GM23338 (cell line): Measurements from ENCODE around the gene PABPC1L. TPM values are rescaled to one million over a fixed set of nuclear protein-coding genes. Genes with fewer than 3 reads are reported as not detected.

ENCODE experiments used
- ATAC-seq: fragments of 200-7000 bp; cut with Tn5 transposase; 3 replicates; pipeline ENCODE4 v1.9.1; 2020
- DNase-seq: peaks from one replicate; pipeline ENCODE4 v3.0.0-alpha.2; 2015; ENCODE audit warnings: low spot score
- H2AFZ ChIP-seq: fragments of 200-600 bp; sonication (generic); 2 replicates; pipeline ENCODE4 v1.8.0; 2016; ENCODE audit warnings: antibody characterized with exemption, mild to moderate bottlenecking, moderate library complexity
- H3F3A ChIP-seq: fragments of 200-600 bp; sonication (generic); replicated peaks from 2 replicates; pipeline ENCODE4 v1.8.0; 2017; ENCODE audit warnings: antibody characterized with exemption, mixed run types, low read depth
- H3K27ac ChIP-seq: fragments of 200-600 bp; sonication (generic); 2 replicates; pipeline ENCODE4 v1.6.1; 2016; ENCODE audit warnings: low read depth
- H3K27me3 ChIP-seq: fragments of 200-600 bp; sonication (generic); 2 replicates; pipeline ENCODE4 v1.8.0; 2016; ENCODE audit warnings: mild to moderate bottlenecking, mixed run types, moderate library complexity; ENCODE audit not compliant: insufficient read depth
- H3K36me3 ChIP-seq: fragments of 200-600 bp; sonication (generic); 2 replicates; pipeline ENCODE4 v1.8.0; 2016; ENCODE audit warnings: mild to moderate bottlenecking; ENCODE audit not compliant: insufficient read depth
- H3K4me1 ChIP-seq: fragments of 200-600 bp; sonication (generic); 2 replicates; pipeline ENCODE4 v1.8.0; 2016; ENCODE audit warnings: mild to moderate bottlenecking, moderate library complexity; ENCODE audit not compliant: insufficient read depth
- H3K4me2 ChIP-seq: fragments of 200-600 bp; sonication (generic); 2 replicates; pipeline ENCODE4 v1.7.1; 2017; ENCODE audit warnings: mixed run types
- H3K4me3 ChIP-seq: fragments of 200-600 bp; sonication (generic); 2 replicates; pipeline ENCODE4 v1.6.1; 2016; ENCODE audit warnings: mixed run types
- H3K79me2 ChIP-seq: fragments of 200-600 bp; sonication (generic); replicated peaks from 2 replicates; pipeline ENCODE4 v1.8.0; 2017; ENCODE audit warnings: mild to moderate bottlenecking; ENCODE audit not compliant: insufficient read depth
- H3K9me2 ChIP-seq: fragments of 200-600 bp; sonication (generic); 2 replicates; pipeline ENCODE4 v1.8.0; 2017; ENCODE audit not compliant: insufficient read depth
- H4K20me1 ChIP-seq: fragments of 200-600 bp; sonication (generic); replicated peaks from 2 replicates; pipeline ENCODE4 v1.8.0; 2017; ENCODE audit warnings: mild to moderate bottlenecking; ENCODE audit not compliant: insufficient read depth
- H3K27ac Mint-ChIP-seq: 2 replicates; pipeline ENCODE4 v1.8.0; 2020; ENCODE audit warnings: inconsistent platforms, mild to moderate bottlenecking, moderate library complexity, mixed read lengths
- H3K27me3 Mint-ChIP-seq: 3 replicates; pipeline ENCODE4 v1.8.0; 2022; ENCODE audit warnings: low read depth, mild to moderate bottlenecking, moderate library complexity, mixed read lengths, inconsistent platforms; ENCODE audit not compliant: insufficient read depth, poor library complexity
- H3K36me3 Mint-ChIP-seq: 3 replicates; pipeline ENCODE4 v1.8.0; 2021; ENCODE audit warnings: low read depth, mild to moderate bottlenecking, inconsistent platforms, moderate library complexity, mixed read lengths
- H3K4me1 Mint-ChIP-seq: 3 replicates; pipeline ENCODE4 v1.8.0; 2020; ENCODE audit warnings: mild to moderate bottlenecking, inconsistent platforms, mixed read lengths
- H3K4me3 Mint-ChIP-seq: 3 replicates; pipeline ENCODE4 v1.8.0; 2021; ENCODE audit warnings: moderate library complexity, mild to moderate bottlenecking, inconsistent platforms, mixed read lengths
- H3K9me3 Mint-ChIP-seq: 3 replicates; pipeline ENCODE4 v1.8.0; 2020; ENCODE audit warnings: moderate library complexity, mild to moderate bottlenecking, inconsistent platforms, mixed read lengths
- CREB1 ChIP-seq: fragments of 250-450 bp; sonication (Bioruptor Pico); IDR thresholded peaks from 2 replicates; pipeline ENCODE4 v1.5.0; 2020; ENCODE audit warnings: low read depth, mild to moderate bottlenecking, moderate library complexity
- CTCF ChIP-seq, 2 experiments: fragments of 200-600 bp in 1 of 2; sonication (generic) in 1 of 2; conservative IDR thresholded peaks; 2 replicates each; pipeline versions ENCODE4 v1.5.1 to v1.6.1; 2016 to 2017; ENCODE audit warnings: antibody characterized with exemption in 2 of 2, low read depth in 2 of 2, mild to moderate bottlenecking in 2 of 2, moderate library complexity in 1 of 2
- ETS1 ChIP-seq: IDR thresholded peaks from 2 replicates; pipeline ENCODE4 v1.6.1; 2016; ENCODE audit warnings: antibody characterized with exemption
- EZH2 ChIP-seq: fragments of 200-600 bp; sonication (generic); IDR thresholded peaks from one replicate; pipeline ENCODE4 v1.8.0; 2017; ENCODE audit warnings: antibody characterized with exemption, mild to moderate bottlenecking, low read depth; ENCODE audit not compliant: unreplicated experiment
- EZH2phosphoT487 ChIP-seq: fragments of 200-600 bp; sonication (generic); IDR thresholded peaks from one replicate; pipeline ENCODE4 v1.8.1; 2018; ENCODE audit warnings: antibody characterized with exemption; ENCODE audit not compliant: unreplicated experiment
- JUNB ChIP-seq: IDR thresholded peaks from one replicate; pipeline ENCODE4 v1.6.1; 2016; ENCODE audit warnings: antibody characterized with exemption; ENCODE audit not compliant: unreplicated experiment
- NANOG ChIP-seq: IDR thresholded peaks from 2 replicates; pipeline ENCODE4 v1.6.1; 2016; ENCODE audit warnings: antibody characterized with exemption, borderline replicate concordance
- POLR2AphosphoS5 ChIP-seq: IDR thresholded peaks from 2 replicates; pipeline ENCODE4 v1.6.1; 2016; ENCODE audit warnings: antibody characterized with exemption, low read depth
- REST ChIP-seq: IDR thresholded peaks from one replicate; pipeline ENCODE4 v1.6.1; 2018; ENCODE audit warnings: antibody characterized with exemption; ENCODE audit not compliant: unreplicated experiment
- STAT1 ChIP-seq: IDR thresholded peaks from one replicate; pipeline ENCODE4 v1.6.1; 2016; ENCODE audit warnings: antibody characterized with exemption; ENCODE audit not compliant: unreplicated experiment
- ZNF114 ChIP-seq: fragments of 250-450 bp; sonication (Bioruptor Pico); IDR thresholded peaks from 2 replicates; pipeline ENCODE4 v1.5.0; 2020; ENCODE audit warnings: mild to moderate bottlenecking, moderate library complexity
- ZNF331 ChIP-seq: fragments of 250-450 bp; sonication (Bioruptor Pico); IDR thresholded peaks from 2 replicates; pipeline ENCODE4 v1.5.0; 2020; ENCODE audit warnings: low read depth, mild to moderate bottlenecking, moderate library complexity
- polyA plus RNA-seq: library from polyadenylated mRNA; unstranded; fragments of >200 nt; fragmentation: Nextera tagmentation; extraction: Ambion mirVana; gene quantifications from 2 replicates; pipeline ENCODE4 v1.2.1, GENCODE V29; 2016
- total RNA-seq: library from RNA; depleted of rRNA; stranded (reverse); fragments of >200 nt; shearing (Covaris generic); gene quantifications from 2 replicates; pipeline ENCODE4 v1.2.3, GENCODE V29; 2014
- TF ChIP-seq, protein P1 (sequence below): fragments of 250-450 bp; sonication (Bioruptor Pico); IDR thresholded peaks from 2 replicates; pipeline ENCODE4 v1.5.0; 2020; ENCODE audit warnings: mild to moderate bottlenecking, moderate library complexity

The PABPC1L gene
- total and polyA plus RNA-seq, 2 experiments from 2014 or later, result 44.4 to 49.1 TPM

DNA sequence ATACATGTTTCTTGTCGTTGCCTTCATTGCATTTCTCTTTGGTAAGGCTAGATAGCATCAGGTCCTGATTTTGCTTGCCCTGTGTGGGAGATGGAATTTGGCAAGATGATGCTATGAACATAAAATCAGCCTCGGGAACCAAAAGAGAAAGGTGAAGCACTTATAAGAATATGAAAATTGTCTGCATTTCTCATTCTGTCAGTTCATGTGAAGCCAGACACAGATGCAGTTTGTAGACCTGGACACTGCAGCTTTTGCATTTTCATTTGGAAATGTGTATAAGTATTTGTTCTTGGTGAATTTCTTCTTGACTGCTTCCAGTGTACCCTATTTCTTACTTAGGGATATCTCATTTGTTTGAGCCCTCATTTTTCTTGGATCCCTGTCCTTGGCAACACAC, 23.0 kb upstream of the PABPC1L start:
- H4K20me1 ChIP-seq, result peaks cover 53% of the 10 kb centered on the region
- peak overlapping the region; percentile 98 for H3K27ac Mint-ChIP-seq
- H3K9me3 Mint-ChIP-seq, result no peaks in the 10 kb centered on the region

More for the DNA sequence above, 23.0 kb upstream of the PABPC1L start:
- ATAC-seq (no peak), DNase-seq (no peak)
- Histone ChIP-seq H2AFZ (no peak overlapping the region), H3K36me3 (no peaks in the 10 kb centered on the region; the same call in 1 of the 2 replicates), H3K4me1 (peaks cover 31% of the 10 kb centered on the region), H3K9me2 (no peaks in the 10 kb centered on the region), H3K27ac (no peak overlapping the region), H3K4me3 (peak overlapping the region; percentile 99), H3F3A (no peaks in the 10 kb centered on the region; the same call in 1 of the 2 replicates), H3K79me2 (peaks cover 62% of the 10 kb centered on the region), H3K27me3 (no peaks in the 10 kb centered on the region), H3K4me2 (peak overlapping the region; percentile 91)
- Mint-ChIP-seq H3K4me3 (peak overlapping the region; percentile 99), H3K27me3 (peaks cover 8% of the 10 kb centered on the region), H3K4me1 (peaks cover 35% of the 10 kb centered on the region), H3K36me3 (peaks cover 26% of the 10 kb centered on the region; the same call in 2 of the 3 replicates)
- TF ChIP-seq ETS1 (no peak), ZNF331 (CRISPR knock-in tag) (no peak), JUNB (no peak), REST (no peak), POLR2AphosphoS5 (no peak), NANOG (no peak), STAT1 (no peak), EZH2phosphoT487 (no peak), CREB1 (CRISPR knock-in tag) (no peak), ZNF114 (CRISPR knock-in tag) (no peak), CTCF (conservative IDR thresholded peaks at IDR 0.05; ENCODE audit: low read depth in 2 of 2) (no peak), EZH2 (no peak)
- TF ChIP-seq, protein P1, sequence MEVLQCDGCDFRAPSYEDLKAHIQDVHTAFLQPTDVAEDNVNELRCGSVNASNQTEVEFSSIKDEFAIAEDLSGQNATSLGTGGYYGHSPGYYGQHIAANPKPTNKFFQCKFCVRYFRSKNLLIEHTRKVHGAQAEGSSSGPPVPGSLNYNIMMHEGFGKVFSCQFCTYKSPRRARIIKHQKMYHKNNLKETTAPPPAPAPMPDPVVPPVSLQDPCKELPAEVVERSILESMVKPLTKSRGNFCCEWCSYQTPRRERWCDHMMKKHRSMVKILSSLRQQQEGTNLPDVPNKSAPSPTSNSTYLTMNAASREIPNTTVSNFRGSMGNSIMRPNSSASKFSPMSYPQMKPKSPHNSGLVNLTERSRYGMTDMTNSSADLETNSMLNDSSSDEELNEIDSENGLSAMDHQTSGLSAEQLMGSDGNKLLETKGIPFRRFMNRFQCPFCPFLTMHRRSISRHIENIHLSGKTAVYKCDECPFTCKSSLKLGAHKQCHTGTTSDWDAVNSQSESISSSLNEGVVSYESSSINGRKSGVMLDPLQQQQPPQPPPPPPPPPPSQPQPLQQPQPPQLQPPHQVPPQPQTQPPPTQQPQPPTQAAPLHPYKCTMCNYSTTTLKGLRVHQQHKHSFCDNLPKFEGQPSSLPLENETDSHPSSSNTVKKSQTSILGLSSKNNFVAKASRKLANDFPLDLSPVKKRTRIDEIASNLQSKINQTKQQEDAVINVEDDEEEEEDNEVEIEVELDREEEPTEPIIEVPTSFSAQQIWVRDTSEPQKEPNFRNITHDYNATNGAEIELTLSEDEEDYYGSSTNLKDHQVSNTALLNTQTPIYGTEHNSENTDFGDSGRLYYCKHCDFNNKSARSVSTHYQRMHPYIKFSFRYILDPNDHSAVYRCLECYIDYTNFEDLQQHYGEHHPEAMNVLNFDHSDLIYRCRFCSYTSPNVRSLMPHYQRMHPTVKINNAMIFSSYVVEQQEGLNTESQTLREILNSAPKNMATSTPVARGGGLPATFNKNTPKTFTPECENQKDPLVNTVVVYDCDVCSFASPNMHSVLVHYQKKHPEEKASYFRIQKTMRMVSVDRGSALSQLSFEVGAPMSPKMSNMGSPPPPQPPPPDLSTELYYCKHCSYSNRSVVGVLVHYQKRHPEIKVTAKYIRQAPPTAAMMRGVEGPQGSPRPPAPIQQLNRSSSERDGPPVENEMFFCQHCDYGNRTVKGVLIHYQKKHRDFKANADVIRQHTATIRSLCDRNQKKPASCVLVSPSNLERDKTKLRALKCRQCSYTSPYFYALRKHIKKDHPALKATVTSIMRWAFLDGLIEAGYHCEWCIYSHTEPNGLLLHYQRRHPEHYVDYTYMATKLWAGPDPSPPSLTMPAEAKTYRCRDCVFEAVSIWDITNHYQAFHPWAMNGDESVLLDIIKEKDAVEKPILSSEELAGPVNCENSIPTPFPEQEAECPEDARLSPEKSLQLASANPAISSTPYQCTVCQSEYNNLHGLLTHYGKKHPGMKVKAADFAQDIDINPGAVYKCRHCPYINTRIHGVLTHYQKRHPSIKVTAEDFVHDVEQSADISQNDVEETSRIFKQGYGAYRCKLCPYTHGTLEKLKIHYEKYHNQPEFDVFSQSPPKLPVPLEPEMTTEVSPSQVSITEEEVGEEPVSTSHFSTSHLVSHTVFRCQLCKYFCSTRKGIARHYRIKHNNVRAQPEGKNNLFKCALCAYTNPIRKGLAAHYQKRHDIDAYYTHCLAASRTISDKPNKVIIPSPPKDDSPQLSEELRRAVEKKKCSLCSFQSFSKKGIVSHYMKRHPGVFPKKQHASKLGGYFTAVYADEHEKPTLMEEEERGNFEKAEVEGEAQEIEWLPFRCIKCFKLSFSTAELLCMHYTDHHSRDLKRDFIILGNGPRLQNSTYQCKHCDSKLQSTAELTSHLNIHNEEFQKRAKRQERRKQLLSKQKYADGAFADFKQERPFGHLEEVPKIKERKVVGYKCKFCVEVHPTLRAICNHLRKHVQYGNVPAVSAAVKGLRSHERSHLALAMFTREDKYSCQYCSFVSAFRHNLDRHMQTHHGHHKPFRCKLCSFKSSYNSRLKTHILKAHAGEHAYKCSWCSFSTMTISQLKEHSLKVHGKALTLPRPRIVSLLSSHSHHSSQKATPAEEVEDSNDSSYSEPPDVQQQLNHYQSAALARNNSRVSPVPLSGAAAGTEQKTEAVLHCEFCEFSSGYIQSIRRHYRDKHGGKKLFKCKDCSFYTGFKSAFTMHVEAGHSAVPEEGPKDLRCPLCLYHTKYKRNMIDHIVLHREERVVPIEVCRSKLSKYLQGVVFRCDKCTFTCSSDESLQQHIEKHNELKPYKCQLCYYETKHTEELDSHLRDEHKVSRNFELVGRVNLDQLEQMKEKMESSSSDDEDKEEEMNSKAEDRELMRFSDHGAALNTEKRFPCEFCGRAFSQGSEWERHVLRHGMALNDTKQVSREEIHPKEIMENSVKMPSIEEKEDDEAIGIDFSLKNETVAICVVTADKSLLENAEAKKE, result no peak
